ENCODE data around the gene LTV1.

GRCh38 chr6:143807103-143807772 is 35.9 kb upstream of the LTV1 start:
- TF ChIP-seq TAF1 (IDR thresholded peaks at IDR 0.05; ENCODE audit: low read depth): no peak
- no peak for TF ChIP-seq POLR2AphosphoS5 (IDR thresholded peaks at IDR 0.05)
- no peak for TF ChIP-seq CTCF (IDR thresholded peaks at IDR 0.05; ENCODE audit: poor library complexity, severe bottlenecking)
- TF ChIP-seq REST (IDR thresholded peaks at IDR 0.05; ENCODE audit: borderline replicate concordance): no peak
- TF ChIP-seq SMC3 (conservative IDR thresholded peaks at IDR 0.05; ENCODE audit: poor library complexity): no peak
- TF ChIP-seq RAD21 (conservative IDR thresholded peaks at IDR 0.05): no peak
- TF ChIP-seq EZH2 (IDR thresholded peaks at IDR 0.05; ENCODE audit: borderline replicate concordance, insufficient read depth, low read length, poor library complexity, severe bottlenecking): no peak
- no peak for TF ChIP-seq EP300 (conservative IDR thresholded peaks at IDR 0.05; ENCODE audit: poor library complexity, severe bottlenecking)
- no peak for TF ChIP-seq MXI1 (conservative IDR thresholded peaks at IDR 0.05; ENCODE audit: poor library complexity, severe bottlenecking)

All from neural cell (in vitro differentiated cells).